NCI-H748 (cell line): ENCODE data around the gene ALPI.
A peak's percentile ranks its signal among the peaks of the same experiment; 100 is the strongest.

Experiments used
- DNase-seq: peaks from one replicate; lab custom pipeline; 2025; ENCODE audit not compliant: unreplicated experiment; lab: John Stamatoyannopoulos, UW

ALPI gene

DNA sequence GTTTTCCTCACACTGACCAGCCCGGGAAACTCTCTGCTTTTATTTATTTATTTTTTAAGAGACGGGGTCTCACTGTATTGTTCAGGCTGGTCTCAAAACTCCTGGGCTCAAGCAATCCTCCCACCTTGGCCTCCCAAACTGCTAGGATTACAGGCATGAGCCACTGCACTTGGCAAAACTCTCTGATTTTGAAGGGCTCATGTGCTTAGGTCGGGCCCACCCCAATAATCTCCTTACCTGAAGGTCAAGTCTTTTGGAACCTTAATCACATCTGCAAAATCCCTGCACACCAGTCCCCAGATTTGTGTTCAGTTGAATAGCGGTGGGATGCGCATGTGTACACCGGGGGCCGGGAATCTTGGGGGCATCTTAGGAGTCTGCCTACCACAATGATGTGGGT is 39.3 kb downstream of the ALPI start:
- no peak for DNase-seq

DNA sequence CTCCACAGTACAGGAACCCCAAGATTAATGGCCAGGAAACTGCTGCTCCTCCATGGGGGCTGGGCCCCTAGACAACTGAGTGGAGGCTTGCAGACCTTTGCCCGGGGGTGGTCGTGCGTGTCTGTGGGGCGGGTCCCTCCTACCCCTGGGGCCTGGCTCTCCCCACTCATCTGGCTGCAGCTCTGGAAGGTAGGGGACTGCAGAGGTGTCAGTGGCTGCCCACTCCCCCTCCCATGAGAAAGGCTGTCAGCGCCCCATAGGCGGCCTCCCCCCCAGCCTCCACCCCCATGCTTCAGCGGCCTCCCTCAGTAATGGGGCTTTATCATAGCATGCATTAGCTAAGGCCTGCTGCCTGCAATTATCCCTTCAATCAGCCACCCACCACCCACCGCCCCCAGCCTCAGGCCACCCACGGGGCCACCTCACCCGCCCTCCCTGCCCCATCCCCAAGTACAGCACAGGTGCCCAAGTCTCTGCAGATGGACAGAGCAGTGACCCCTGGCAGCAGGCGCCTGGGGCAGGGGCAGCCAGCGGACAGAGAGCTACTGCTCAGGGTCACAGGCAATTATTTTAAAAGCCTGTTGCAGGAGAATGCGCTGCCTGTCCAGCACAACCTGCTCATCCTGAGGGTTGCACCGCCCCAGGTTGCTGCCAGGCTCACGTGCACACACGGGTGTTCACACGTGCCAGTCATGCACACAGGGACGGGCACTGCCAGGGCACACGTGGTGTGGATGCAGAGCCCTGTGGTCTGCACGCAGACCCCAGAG is 40.7 kb downstream of the ALPI start:
- DNase-seq = no peak

GRCh38 chr2:232497348-232497747 is 41.4 kb downstream of the ALPI start:
- no peak for DNase-seq

- DNase-seq = no peak
Measured at GRCh38 chr2:232498452-232498851, 42.5 kb downstream of the ALPI start.

DNA sequence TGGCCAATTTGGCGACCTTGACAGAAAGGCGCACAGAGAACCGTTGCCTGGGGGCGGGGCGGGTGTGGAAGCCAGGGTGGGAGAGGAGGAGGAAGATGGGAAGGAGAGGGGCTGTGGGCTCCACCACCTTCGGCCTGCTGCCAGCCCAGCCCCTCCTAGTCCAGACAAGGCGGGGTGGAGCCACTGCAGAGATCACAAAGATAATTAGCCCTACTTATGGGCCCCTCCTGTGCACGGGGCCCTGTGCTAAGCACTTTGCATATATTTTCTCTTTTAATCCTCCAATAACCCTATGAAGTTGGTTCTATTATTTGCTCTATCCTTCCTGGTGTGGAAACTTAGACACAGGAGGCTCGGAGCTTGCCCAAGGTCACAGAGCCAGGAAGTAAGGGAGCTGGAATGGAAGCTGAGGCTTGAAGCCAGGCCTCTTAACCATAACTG is 45.4 kb downstream of the ALPI start:
- peak; percentile 28 for DNase-seq

GRCh38 chr2:232501794-232502390 is 45.9 kb downstream of the ALPI start:
- no peak for DNase-seq

DNA sequence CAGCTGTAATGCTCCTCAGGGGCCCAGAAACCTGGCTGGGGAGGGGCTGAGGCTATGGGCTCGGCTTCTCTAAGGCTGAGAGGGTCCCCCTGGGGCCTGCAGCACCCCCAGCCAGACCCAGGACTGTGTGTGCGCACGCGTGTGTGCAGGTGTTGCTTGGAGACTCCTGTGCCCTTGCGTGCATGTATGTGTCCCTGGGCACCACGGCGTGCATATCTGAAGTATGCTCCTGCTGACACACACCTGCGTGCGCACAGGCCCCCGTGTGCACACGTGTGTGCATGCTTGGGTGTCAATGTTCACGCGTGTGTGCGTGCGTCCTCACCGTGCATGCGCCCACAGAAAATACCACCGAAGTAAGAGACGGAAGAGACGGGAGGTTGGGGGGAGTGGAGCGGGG is 46.6 kb downstream of the ALPI start:
- DNase-seq = no peak

DNA sequence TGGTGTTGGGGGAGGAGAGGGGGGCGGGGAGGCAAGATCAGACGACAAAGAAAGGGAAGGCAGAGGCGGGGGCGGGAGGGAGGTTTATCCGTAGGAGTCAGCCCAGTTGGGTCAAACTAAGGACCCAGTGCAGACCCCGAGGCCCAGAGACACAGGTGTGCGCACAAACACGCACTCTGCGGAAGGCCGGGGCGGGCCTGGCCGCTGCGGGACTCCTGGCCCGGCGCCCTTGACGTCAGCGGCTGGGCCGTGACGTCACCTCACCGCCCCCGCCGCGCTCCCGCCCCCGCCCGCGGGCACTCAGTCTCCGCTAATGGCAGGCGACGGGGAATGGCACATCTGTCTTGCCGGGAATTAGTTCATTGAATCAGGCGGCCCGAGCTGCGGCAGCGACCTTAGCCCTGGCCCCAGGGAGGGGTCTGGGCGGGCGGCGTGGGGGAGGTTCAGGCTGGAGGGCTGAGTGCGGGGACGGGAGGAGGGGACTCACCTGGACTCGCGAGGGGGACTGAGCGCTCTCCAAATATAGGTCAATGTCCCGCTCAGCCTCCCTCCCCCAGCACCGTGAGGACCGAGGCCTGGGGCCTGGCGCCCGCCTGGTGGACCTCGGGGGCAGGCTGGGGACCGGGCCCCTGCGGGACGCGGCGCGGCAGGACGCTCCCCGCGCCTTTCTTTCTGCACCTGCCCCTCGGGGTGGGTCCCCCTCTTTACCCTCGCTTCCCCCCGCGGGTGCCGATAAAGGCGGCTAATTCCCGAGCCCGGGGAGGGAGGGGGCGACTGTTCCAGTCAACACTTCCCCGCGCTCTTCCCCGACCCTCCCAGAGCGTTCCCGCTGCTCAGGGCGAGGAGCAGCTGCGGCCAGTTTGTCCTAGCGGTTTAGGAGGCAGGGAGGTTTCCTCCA is 47.2 kb downstream of the ALPI start:
- peak; percentile 68 for DNase-seq

GRCh38 chr2:232503809-232504323 is 47.9 kb downstream of the ALPI start:
- DNase-seq = no peak

GRCh38 chr2:232504438-232504837 is 48.5 kb downstream of the ALPI start:
- peak; percentile 87 for DNase-seq

- no peak for DNase-seq
Measured at GRCh38 chr2:232505856-232506255, 49.9 kb downstream of the ALPI start.

DNA sequence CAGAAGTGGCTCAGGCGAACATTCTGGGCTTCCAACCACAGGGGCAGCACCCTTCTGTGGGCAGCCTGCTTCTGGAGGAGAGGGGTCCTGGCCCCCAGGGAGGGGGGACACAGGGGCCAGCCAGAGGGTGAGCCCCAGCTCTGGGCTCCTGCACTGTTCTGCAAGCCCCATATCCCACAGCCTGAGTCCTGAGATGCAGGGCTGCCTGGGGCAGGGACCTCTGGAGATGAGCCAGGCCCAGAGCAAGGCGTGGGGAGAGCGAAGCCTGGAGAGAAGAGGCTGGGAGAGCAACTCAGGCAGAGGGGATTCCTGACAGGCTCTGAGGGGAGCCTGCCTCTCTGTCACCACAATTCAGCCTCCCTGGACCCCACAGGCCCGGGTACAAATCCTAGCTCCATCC is 50.8 kb downstream of the ALPI start:
- DNase-seq = no peak

- DNase-seq = no peak
Measured at GRCh38 chr2:232508251-232508650, 52.3 kb downstream of the ALPI start.
